ENCODE measurements around the gene ADAMTSL3.

ADAMTSL3 gene, protein sequence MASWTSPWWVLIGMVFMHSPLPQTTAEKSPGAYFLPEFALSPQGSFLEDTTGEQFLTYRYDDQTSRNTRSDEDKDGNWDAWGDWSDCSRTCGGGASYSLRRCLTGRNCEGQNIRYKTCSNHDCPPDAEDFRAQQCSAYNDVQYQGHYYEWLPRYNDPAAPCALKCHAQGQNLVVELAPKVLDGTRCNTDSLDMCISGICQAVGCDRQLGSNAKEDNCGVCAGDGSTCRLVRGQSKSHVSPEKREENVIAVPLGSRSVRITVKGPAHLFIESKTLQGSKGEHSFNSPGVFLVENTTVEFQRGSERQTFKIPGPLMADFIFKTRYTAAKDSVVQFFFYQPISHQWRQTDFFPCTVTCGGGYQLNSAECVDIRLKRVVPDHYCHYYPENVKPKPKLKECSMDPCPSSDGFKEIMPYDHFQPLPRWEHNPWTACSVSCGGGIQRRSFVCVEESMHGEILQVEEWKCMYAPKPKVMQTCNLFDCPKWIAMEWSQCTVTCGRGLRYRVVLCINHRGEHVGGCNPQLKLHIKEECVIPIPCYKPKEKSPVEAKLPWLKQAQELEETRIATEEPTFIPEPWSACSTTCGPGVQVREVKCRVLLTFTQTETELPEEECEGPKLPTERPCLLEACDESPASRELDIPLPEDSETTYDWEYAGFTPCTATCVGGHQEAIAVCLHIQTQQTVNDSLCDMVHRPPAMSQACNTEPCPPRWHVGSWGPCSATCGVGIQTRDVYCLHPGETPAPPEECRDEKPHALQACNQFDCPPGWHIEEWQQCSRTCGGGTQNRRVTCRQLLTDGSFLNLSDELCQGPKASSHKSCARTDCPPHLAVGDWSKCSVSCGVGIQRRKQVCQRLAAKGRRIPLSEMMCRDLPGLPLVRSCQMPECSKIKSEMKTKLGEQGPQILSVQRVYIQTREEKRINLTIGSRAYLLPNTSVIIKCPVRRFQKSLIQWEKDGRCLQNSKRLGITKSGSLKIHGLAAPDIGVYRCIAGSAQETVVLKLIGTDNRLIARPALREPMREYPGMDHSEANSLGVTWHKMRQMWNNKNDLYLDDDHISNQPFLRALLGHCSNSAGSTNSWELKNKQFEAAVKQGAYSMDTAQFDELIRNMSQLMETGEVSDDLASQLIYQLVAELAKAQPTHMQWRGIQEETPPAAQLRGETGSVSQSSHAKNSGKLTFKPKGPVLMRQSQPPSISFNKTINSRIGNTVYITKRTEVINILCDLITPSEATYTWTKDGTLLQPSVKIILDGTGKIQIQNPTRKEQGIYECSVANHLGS (N-terminal part only)

DNA sequence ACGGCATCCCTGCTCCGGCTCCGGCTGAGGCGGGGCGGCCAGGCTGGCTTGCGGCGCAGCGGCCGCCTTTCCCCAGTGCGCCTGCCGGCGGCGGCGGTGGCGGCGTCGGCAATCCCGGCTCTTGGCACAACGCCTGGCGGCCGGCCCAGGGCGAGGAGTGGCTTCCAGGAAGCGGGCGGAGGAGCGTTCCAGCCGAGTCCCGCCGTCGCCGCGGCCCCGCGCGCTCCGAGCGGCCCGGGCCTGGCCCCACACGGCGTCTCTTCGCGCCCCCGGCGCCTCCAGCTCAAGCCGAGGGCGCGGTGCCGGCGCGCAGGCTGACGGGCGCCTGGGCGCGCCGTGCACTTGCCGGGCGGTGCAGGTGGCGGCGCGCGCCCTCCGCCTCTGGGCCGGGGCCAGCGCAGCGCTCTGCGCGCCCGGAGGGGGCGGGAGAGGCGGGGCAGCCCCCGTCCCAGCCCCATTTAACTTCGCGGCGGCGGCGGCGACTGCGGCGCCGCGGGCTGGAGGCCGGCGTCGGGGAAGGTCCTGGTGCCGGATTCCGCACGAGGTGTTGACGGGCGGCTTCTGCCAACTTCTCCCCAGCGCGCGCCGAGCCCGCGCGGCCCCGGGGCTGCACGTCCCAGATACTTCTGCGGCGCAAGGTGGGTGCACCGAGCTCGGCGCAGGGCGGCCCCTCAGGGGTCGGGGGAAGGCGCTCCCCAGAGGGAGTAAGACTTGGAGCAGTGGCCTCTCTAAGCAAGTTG, at the start of gene ADAMTSL3:
Gene ADAMTSL3, plus strand, starts transcription at position 485 of the 740 bp plus-strand sequence. CDS start 1,639 bp downstream, outside the sequence.
- DNase-seq (ENCODE audit: low read depth), result peak; percentile 21

DNA sequence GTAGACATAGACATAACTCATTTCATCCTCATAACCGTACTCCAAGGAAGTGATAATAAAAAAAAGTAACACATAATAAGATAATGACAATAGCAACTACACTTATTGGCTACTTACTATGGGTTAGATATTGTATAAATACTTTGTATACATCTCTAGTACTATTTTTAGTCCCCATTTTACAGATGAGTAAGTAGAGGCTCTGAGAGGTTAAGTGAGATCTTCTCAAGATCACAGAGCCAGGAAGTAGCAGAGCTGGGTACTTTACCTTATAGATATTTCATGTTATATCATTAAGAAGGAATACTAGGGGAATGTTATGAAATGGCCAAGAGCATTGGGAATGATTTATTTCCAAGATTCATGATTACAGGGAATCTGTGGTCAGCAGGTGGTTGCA, 49.4 kb upstream of the ADAMTSL3 start:
- DNase-seq (ENCODE audit: low read depth), result no peak

DNA sequence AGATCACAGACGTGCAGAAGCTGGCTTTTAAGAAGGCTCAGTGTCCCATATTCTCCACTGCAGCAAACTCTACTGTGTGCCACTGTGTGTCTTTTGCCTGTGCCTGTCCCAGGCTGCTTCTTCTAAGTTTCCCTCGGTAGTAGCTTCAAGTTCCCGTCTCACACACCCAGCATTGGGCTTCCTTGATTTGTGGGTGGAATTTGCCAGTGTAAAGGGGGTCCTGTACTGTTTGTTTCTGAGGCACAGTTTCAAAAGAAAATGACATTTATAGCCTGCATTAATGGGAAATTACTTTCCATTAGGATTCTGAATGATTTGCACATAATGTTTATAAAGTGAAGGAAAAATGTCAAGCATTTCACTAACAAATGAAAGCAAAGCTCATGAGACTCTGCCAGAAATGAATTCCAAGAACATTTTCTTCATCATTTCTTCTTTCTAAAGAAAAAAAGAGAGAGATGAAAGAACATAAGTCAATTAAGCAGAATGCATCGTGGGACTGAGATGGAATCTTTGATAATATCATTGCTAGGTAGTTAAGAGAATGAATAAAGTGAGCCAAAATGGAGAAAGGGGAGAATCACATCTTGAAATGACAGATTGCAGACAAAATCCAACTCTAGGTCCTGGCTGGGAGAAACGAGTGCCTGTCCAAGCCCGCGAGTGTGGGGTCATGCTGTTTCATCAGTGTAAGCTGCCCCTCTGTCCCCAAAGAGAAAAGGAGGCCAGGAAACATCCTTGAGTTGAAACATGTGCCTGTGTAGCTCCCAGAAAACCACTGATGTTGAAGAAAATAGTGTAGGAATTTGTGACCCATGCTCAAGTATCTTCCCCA, 48.6 kb upstream of the ADAMTSL3 start:
- DNase-seq (ENCODE audit: low read depth), result no peak

DNA sequence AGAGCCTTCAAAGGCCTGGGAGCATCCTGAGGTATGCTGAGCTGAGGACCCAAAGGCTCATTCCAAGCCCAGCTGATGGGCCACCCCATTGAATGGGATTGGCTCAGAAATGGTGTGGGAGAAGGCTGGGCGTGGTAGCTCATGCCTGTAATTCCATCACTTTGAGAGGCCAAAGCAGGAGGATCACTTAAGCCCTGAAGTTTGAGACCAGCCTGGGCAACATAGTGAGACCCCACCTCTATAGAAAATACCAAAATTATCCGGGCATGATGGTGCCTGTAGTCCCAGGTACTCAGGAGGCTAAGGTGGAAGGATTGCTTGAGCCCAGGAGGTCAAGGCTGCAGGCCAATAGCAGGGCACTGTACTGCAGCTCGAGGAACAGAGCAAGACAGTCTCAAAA, 43.8 kb upstream of the ADAMTSL3 start:
- no peak for DNase-seq (ENCODE audit: low read depth)

DNA sequence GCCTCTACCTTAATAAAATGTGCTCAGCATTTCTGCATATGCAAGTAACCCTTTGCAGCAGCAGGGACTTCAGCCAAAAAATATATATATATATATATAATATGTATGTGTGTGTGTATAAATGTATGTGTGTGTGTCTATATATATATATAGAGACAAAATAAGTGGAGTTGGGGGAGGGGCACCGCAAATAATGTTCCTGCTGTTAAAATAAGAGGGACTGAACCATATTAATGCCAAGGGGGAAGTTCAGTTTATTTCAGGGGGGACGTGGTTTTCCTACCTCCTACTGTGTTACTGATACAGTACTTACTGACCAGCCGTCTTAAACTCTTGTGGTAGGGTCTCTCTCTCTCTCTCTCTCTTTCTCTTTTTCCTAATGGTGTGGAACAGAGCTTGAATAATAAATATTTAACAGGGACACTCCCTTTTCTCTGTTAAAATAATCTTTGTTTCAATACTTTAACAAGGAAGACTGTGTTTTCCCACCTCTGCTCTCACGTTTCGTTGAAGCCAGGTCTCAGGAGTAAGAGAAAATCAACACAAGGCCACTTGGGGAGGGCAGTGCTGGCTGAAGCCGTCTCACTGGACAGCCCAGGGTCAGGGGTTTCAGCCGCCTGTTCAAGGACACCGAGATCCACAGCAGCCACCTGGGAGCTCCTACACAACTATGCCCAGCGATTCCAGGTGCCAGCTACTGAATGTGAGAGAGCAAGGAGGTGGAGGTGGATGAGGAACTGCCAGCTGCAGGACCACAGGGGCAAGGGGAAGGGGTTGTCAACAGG, 42.8 kb upstream of the ADAMTSL3 start:
- no peak for DNase-seq (ENCODE audit: low read depth)

DNA sequence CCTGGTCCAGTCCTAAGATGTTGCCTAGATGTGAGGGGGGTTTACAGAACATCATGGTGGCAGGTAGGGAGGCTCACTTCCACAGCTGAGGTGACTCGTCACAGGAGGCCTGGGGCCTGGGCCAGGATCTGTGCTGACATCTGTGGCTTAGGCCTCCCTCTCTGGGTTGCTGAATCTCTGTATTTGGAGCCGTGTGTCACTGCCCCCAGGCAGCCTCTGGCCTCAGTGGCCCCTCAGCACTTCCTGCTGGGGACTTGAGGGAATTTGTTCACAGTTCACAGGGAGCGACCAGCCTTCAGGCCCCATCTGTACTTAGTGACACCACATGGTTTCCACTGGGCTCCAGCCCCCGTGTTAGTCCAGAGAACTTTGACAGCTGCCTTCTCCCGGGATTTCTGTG, 41.7 kb upstream of the ADAMTSL3 start:
- DNase-seq (ENCODE audit: low read depth), result no peak

DNA sequence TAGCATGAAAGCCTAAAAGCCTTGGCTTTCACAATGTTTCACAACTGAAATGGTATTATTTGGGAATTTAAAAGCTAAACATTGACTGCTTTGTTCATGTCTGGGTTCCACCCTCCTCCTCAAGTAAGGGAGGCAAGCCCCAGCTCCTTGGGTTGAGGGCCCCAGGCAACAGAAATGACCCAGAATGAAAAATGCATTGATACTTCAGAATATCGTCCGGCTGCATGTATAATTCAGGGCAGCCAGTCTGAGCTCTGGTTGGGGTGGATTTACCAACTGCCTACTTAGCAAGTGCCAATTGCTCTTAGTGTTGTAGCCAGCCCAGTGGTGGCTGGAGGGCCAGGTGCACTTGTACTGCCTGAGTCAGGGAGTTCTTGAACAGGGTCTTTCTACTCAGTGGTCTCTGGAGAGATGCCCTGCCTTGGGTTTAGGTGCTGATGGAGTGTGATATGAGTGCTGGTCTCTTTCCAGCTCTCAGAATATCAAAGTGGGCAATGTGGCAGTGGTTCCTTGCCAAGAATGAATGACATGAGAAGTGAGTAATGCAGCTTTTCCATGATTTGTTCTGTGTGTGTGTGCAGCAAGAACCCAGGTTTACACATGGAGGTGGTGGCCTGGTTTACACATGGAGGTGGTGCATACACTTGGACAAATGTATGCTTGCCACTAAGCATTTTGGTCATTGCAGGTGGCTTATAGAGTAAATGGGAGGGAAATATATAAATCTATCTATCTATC, 40.9 kb upstream of the ADAMTSL3 start:
- DNase-seq (ENCODE audit: low read depth), result no peak

DNA sequence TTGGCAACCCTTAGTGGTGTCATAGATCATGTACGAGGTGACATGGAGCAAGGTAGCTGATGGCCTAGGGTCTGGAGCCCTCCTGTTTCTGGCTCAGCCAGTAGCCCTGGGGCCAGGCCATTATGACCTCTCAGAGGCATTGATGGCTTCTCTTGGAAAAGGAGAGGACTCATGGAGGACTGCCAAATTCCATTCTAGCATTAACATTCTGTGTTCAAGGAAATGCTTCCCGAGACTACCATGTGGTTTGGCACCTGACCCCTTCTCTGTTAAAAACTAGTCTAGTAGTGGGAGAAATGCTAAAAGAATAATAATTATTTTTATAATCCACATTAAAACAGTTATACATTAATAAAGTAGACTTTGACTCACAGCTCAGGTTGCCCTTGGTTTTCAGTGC, 40.2 kb upstream of the ADAMTSL3 start:
- peak; percentile 1 for DNase-seq (ENCODE audit: low read depth)

DNA sequence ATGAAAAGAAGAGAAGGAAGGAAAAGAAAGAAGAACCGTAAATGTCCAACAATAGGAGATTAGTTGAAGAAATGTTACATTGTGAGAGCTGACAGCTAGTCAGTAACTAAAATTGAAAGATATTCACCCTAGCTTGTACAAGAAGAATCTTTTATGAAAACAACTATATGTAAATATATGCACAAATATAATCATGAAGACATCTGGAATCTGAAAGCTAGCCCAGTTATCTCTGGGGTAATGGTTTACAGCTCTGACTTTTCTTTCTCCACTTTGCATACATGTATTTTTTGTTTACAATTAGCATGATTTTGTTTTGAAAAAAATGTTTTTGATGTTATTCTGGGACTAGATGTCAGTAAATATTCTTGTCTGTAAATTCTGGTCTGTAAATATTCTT, 37.1 kb upstream of the ADAMTSL3 start:
- DNase-seq (ENCODE audit: low read depth), result no peak

DNA sequence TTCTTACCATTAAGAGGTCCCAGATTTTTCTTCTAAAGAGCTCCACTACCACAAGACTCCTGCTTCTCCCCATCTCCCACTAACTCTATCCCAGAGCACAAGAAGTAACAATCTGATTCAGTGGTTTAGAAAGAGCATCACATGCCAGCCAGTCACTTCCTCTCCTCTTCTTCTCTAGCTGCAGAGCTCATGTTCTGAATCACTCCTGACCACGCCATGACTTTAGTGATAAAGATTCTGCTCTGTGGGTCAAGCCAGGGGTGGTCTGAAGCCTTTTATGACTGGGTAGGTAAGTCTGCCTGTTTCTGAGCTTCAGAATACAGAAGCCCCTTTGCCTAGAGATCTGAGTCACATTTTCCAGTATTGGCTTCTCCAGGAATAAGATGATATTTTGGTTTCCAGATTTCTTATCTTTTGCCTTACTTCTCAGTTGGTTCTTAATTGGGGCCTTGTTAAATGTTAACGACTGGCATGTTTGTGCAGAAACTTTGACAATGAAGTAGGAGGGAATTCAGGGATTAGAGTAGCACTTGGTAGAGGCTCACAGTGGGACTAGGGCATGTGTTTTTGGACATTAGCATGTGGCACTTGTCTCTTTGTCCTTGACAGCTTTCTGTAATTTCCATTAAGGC, 27.6 kb upstream of the ADAMTSL3 start:
- DNase-seq (ENCODE audit: low read depth), result no peak

DNA sequence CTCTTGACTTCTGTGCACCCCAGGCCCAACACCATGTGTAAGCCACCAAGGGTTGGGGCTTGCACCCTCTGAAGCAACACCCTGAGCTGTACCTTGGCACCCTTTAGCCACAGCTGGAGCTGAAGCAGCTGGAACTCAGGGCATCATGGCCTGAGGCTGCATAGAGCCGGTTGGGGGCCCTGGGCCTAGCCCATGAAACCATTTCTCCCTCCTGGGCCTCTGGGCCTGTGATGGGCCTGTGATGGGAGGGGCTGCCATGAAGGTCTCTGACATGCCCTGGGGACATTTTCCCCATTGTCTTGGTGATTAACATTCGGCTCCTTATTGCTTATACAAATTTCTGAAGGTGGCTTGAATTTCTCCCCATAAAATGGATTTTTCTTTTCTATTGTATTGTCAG, 22.4 kb upstream of the ADAMTSL3 start:
- no peak for DNase-seq (ENCODE audit: low read depth)

DNA sequence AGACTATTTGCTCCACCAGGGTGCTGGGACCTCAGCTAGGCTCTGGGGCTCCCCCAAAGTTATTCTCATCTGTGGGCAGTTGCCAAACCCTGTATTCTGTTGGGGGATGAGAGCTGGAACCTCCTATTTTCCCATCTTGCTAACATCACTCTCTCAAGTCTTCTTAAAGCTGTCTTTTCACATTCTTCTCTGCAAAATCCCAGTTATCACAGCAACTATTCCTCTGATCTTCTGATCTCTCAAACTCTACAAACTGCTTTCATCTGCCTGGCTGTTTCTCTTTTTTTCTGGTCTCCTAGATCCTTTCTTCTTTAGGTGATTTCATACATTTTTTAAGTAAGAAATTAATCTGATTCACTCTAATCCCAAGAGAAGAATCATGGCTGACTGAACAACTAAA, 10.7 kb upstream of the ADAMTSL3 start:
- DNase-seq (ENCODE audit: low read depth), result no peak

DNA sequence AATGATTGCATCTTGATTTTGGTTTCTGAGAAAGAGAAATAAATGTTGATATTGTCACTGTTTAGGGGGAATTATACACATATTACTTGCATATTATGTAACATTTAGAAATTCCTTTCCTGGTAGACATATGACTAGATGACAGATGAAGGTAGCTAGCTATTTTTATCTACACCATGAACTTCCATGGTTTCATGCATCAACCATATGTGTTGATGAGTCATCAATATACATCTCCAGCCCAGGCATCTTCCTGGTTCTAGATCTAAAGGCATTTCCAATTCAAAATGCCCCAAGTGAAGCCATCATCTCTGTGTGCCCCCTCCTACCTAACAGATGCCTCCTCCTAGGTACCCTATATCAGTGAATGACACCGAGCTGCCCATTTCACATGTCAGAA, 9.5 kb upstream of the ADAMTSL3 start:
- no peak for DNase-seq (ENCODE audit: low read depth)

DNA sequence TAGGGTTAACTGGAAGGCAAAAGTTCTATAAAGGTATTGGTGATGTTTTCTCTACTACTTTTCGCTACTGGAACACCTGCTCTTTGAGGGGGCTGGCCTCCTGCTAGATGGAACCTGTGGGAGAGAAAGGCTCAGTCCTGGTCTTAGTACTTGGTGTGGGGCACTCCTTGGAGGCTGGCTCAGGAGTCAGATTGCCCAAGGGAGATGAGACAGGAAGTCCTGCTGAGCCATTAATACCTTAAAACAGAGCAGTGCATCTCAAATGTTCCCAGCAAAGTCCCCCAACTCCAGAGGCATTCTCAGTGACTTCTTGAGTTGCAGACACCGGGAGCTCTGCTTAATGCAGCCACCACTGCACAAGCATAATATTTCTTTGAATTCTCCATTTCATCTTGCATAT, 3.1 kb upstream of the ADAMTSL3 start:
- DNase-seq (ENCODE audit: low read depth), result no peak

DNA sequence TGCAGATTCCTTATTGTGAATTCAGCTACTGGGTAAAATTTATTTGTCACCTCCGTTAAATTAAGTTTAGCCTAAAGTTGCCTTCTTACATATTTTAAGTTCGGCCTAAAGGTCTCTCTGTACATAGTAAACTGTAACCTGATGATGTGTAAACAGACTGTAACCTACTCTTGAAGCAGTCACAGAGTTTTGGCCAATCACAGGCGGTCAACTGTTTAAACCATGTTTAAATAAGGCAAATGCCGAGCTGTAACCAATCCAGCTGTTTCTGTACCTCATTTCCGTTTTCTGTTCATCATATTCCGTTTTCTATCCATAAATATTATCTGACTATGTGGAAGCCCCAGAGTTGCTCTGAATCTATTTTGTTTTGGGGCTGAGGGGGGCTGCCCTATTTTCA, 2.4 kb upstream of the ADAMTSL3 start:
- no peak for DNase-seq (ENCODE audit: low read depth)

DNA sequence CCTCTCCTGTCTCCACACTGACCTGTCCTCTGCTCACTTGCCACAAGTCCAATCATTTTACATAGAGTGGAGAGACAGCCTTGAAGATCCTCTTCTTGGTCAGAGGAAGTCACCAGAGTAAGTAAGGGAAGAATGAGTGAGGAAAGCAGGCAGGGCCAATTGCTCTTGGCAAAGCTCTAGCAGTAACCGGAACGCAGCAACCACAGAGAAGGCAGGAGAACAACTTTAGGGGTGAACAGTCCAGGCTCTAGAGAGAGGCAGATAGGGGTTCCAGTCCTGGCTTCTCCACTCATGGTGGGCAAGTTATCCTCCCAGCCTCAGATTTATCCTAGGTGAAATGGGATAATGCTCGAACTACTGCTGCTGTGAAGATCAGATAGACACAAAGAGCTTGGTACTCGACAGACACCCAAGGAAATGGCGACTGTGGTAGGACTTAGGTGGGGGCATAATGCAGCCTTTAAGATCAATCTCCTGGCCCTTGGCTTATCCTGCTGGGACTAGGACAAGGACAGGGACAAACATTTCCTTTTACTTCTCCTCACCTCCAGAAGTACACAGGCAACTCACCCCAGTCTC, 1.2 kb upstream of the ADAMTSL3 start:
- no peak for DNase-seq (ENCODE audit: low read depth)

DNA sequence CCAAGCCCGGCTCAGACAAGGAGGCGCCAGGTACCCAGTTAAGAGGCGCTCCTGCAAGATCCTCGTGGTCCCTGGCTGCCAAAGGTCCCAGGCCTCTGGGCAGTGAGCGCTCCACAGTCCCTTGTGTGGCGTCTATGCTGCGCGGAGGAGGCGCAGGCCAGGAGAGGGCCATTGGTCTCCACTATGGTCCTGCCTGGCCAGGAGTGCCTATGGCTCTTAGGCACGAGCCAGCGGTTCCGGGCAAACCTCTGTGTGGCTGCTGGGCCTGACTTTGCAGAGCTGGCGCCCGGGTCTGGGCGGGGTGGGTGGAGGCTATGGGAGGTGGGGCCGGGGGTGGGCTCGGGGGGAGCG, 660 bp upstream of the ADAMTSL3 start:
- no peak for DNase-seq (ENCODE audit: low read depth)
